AG04450 (cell line): ENCODE results near the gene PPL. TPM values are rescaled to one million over a fixed set of nuclear protein-coding genes. Genes with fewer than 3 reads are reported as not detected.

Experiments
- CTCF ChIA-PET: fragments of 300-600, 350-600 bp; formaldehyde crosslinking; extraction: SDS; loops from one replicate; lab custom pipeline; 2022; ENCODE audit warnings: antibody characterized with exemption, inconsistent platforms; lab: Charles Lee
- POLR2A ChIA-PET: fragments of 350-600 bp; formaldehyde crosslinking; extraction: SDS; loops from one replicate; lab custom pipeline; 2021; ENCODE audit warnings: antibody characterized with exemption, inconsistent platforms; lab: Yijun Ruan, JAX
- DNase-seq: peaks from one replicate; pipeline ENCODE4 v3.0.0-alpha.2; 2011; ENCODE audit warnings: low read depth, low spot score
- H3K27ac ChIP-seq: one replicate; pipeline ENCODE4 v1.5.1; 2012; ENCODE audit warnings: low read depth, low read length, control low read depth
- H3K27me3 ChIP-seq: one replicate; pipeline ENCODE4 v1.6.0; 2012; ENCODE audit warnings: low read length; ENCODE audit not compliant: control insufficient read depth, insufficient read depth
- H3K4me3 ChIP-seq: 2 replicates; pipeline ENCODE4 v1.5.1; 2011; ENCODE audit warnings: mild to moderate bottlenecking, low read depth, low read length, control low read depth
- H3K9me3 ChIP-seq: 2 replicates; pipeline ENCODE4 v1.5.1; 2012; ENCODE audit warnings: low read length; ENCODE audit not compliant: control insufficient read depth, insufficient read depth
- polyA plus RNA-seq: library from polyadenylated mRNA; depleted of rRNA; stranded (reverse); fragments of >200 nt; gene quantifications from 2 replicates; pipeline ENCODE4 v1.2.3, GENCODE V29; 2011
- TF ChIP-seq, protein P1 (sequence below): IDR thresholded peaks from 2 replicates; pipeline ENCODE4 v1.5.1; 2011; ENCODE audit warnings: low read depth, low read length, control low read depth, inconsistent platforms

Gene PPL
- polyA plus RNA-seq, 1 experiment = 2.0 TPM

DNA sequence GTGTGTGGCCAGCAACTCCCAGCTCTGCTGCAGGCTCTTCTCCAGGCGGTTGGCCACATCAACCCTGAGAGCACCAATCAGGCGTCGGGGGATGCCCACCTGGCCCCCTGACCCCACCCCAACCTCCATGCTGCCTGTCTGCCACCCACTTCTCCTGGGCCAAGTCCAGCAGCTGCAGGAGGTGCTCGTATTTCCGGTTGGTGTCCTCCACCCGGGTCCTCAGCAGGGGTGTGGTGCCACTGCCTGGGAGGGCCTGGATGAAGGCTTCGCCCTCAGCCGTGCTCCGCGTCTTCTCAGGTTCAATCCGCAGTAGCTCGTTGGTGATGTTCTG lies 45.1 kb downstream of the PPL start:
- TF ChIP-seq, protein P1, sequence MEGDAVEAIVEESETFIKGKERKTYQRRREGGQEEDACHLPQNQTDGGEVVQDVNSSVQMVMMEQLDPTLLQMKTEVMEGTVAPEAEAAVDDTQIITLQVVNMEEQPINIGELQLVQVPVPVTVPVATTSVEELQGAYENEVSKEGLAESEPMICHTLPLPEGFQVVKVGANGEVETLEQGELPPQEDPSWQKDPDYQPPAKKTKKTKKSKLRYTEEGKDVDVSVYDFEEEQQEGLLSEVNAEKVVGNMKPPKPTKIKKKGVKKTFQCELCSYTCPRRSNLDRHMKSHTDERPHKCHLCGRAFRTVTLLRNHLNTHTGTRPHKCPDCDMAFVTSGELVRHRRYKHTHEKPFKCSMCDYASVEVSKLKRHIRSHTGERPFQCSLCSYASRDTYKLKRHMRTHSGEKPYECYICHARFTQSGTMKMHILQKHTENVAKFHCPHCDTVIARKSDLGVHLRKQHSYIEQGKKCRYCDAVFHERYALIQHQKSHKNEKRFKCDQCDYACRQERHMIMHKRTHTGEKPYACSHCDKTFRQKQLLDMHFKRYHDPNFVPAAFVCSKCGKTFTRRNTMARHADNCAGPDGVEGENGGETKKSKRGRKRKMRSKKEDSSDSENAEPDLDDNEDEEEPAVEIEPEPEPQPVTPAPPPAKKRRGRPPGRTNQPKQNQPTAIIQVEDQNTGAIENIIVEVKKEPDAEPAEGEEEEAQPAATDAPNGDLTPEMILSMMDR = no peak
- POLR2A ChIA-PET = no interaction called here
- DNase-seq = no peak
- Histone ChIP-seq H3K27me3 (no peaks in the 10 kb centered on the region), H3K9me3 (no peaks in the 10 kb centered on the region; the same call in 1 of the 2 replicates), H3K4me3 (no peak overlapping the region), H3K27ac (no peak overlapping the region)
- CTCF ChIA-PET = no interaction called here

DNA sequence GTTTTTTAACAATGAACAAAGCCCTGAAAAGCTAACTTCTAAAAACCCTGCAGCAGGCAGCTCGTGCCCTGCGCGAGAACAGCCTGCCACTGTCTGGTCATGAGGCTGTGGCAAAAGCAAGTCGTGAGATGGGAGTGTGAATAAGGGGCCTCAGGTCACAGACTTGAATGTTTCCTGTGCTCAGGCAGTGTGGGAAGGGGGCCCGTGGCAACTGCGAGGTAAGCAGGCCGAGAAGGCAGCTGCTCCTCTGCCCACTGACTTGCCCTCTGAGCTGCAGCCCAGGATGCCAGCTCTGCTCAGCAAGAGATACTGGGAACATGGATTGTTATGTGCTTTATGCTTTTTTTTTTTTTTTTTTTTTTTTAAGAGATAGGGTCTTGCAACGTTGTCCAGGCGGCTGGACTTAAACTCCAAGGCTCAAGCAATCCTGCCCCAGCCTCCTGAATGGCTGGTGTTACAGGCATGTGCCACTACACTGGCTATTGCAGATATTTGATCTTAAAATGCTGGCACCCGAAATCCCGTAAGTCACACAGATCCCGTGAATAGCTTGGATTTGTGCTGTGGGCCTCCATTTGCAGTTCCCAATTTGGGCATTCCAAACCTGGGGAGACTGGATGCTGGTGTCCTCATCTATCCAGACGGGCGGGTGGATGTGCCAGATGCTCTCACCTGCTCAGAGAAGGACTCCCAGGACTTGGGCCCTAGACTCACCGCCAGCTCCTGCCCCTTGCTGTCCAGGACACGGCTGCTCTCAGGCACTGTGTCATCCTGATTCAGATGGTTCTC lies 45.7 kb downstream of the PPL start:
- no peaks in the 10 kb centered on the region; the same call in 1 of the 2 replicates for H3K9me3 ChIP-seq
- H3K4me3 ChIP-seq = no peak overlapping the region
- ChIA-PET CTCF (interaction anchor here (1.0 kb wide), 1 partner anchor 64 kb away, joined by 3 read pairs; no protein-coding TSS in a partner anchor), POLR2A (interaction anchor here (0.6 kb wide), 1 partner anchor 196 kb away, joined by 3 read pairs; no protein-coding TSS in a partner anchor)
- H3K27ac ChIP-seq = no peak overlapping the region
- no peaks in the 10 kb centered on the region for H3K27me3 ChIP-seq
- TF ChIP-seq, protein P1 = no peak
- DNase-seq = no peak

DNA sequence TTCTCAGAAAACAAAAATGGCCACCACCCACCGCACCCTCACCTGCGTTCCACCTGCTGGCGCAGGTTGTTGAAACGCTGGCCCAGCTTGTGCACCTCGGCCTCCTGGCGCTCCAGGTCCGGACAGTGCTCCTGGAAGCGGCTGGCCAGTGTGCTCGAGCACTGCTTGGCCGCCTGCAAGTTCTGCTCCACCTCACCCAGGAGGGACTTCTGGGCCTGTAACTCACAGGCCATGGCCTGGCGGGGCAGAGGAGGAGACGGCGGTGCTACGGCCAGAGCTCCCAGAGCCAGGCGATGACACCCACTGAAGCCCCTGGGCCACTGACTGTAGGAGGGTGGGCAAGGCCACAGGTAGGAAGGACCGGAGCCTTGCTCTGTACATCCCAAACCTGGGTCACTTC lies 46.3 kb downstream of the PPL start:
- Histone ChIP-seq H3K9me3 (no peaks in the 10 kb centered on the region; the same call in 1 of the 2 replicates), H3K4me3 (no peak overlapping the region), H3K27ac (no peak overlapping the region), H3K27me3 (no peaks in the 10 kb centered on the region)
- TF ChIP-seq, protein P1 = no peak
- ChIA-PET CTCF (interaction anchor here (1.0 kb wide), 1 partner anchor 65 kb away, joined by 3 read pairs; no protein-coding TSS in a partner anchor), POLR2A (interaction anchor here (0.6 kb wide), 1 partner anchor 195 kb away, joined by 3 read pairs; no protein-coding TSS in a partner anchor)
- DNase-seq = no peak

DNA sequence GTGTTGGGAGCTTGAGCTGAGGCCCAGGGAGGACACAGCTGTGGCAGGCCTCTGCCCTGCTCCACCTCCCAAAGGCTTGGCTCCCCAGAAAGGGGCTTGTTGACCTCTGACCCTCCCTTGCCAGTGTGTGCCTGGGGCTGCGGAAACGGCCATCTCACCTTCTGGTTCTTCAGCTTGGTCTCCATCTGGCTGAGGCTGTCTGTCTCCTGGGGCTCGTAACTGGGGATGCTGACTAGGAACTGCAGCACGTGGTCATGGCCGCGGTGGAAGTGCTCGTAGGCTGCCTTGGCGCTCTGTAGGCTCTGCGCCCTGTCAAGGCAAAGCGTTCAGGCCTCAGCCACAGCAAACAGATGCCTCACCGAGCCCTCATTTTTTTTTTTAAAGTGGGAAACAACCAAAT lies 46.9 kb downstream of the PPL start:
- DNase-seq = no peak
- Histone ChIP-seq H3K9me3 (no peaks in the 10 kb centered on the region; the same call in 1 of the 2 replicates), H3K4me3 (no peak overlapping the region), H3K27ac (no peak overlapping the region), H3K27me3 (no peaks in the 10 kb centered on the region)
- TF ChIP-seq, protein P1 = no peak
- ChIA-PET CTCF (no interaction called here), POLR2A (no interaction called here)
